NCI-H1436 treated with DMSO at 0.1 percent for 48 hours (cell line): ENCODE measurements around the gene PTPRT.

ENCODE experiments used
- DNase-seq: peaks from one replicate; lab custom pipeline; 2025; lab: John Stamatoyannopoulos, UW

PTPRT gene

GRCh38 chr20:42714298-42715141 is 475.2 kb downstream of the PTPRT start:
- no peak for DNase-seq

- no peak for DNase-seq
Measured at GRCh38 chr20:42708266-42708665, 481.4 kb downstream of the PTPRT start.

GRCh38 chr20:42706759-42707158 is 482.9 kb downstream of the PTPRT start:
- DNase-seq, result no peak

- no peak for DNase-seq
Measured at GRCh38 chr20:42705550-42705949, 484.2 kb downstream of the PTPRT start.

- DNase-seq, result no peak
Measured at GRCh38 chr20:42703744-42704143, 486.0 kb downstream of the PTPRT start.

- DNase-seq, result no peak
Measured at GRCh38 chr20:42701948-42702347, 487.8 kb downstream of the PTPRT start.

- DNase-seq, result no peak
Measured at GRCh38 chr20:42700372-42700771, 489.3 kb downstream of the PTPRT start.

- no peak for DNase-seq
Measured at GRCh38 chr20:42697962-42698361, 491.7 kb downstream of the PTPRT start.

- DNase-seq, result no peak
Measured at GRCh38 chr20:42690842-42691437, 498.8 kb downstream of the PTPRT start.

GRCh38 chr20:42688576-42688975 is 501.1 kb downstream of the PTPRT start:
- DNase-seq, result no peak

- DNase-seq, result no peak
Measured at GRCh38 chr20:42686057-42686456, 503.6 kb downstream of the PTPRT start.

- DNase-seq, result no peak
Measured at GRCh38 chr20:42678895-42679294, 510.8 kb downstream of the PTPRT start.

- no peak for DNase-seq
Measured at GRCh38 chr20:42656130-42656529, 533.6 kb downstream of the PTPRT start.

GRCh38 chr20:42652266-42652665 is 537.4 kb downstream of the PTPRT start:
- DNase-seq, result no peak

- no peak for DNase-seq
Measured at GRCh38 chr20:42650191-42650746, 539.4 kb downstream of the PTPRT start.

- DNase-seq, result no peak
Measured at GRCh38 chr20:42649748-42650147, 540.0 kb downstream of the PTPRT start.

- DNase-seq, result no peak
Measured at GRCh38 chr20:42646250-42646649, 543.5 kb downstream of the PTPRT start.

GRCh38 chr20:42641886-42642285 is 547.8 kb downstream of the PTPRT start:
- no peak for DNase-seq

GRCh38 chr20:42639140-42639539 is 550.6 kb downstream of the PTPRT start:
- no peak for DNase-seq

- DNase-seq, result no peak
Measured at GRCh38 chr20:42635699-42636411, 553.9 kb downstream of the PTPRT start.

- no peak for DNase-seq
Measured at GRCh38 chr20:42634156-42634555, 555.5 kb downstream of the PTPRT start.

- no peak for DNase-seq
Measured at GRCh38 chr20:42628683-42629082, 561.0 kb downstream of the PTPRT start.

- no peak for DNase-seq
Measured at GRCh38 chr20:42613076-42613475, 576.6 kb downstream of the PTPRT start.
